Heart left ventricle (tissue), 16 donors: ENCODE measurements around the gene RAB30. TPM values are rescaled to one million over a fixed set of nuclear protein-coding genes. Genes with fewer than 3 reads are reported as not detected.

ENCODE experiments used
- ATAC-seq, 4 donors: fragments of 200-7000 bp; cut with Tn5 transposase; one replicate each; pipeline ENCODE4 v1.9.1; 2020 to 2022; ENCODE audit warnings: moderate library complexity in 4 of 4, mild to moderate bottlenecking in 3 of 4, moderate number of reproducible peaks in 1 of 4
- DNase-seq, 5 donors: peaks; one replicate each; pipeline ENCODE4 v3.0.0-alpha.2; 2020
- H3K27ac ChIP-seq, 12 donors: fragments of 200-600 bp; sonication (generic) in 4 of 12; one replicate each; pipeline versions ENCODE4 v1.5.0 to v1.8.0; 2016 to 2022; ENCODE audit warnings: mild to moderate bottlenecking in 2 of 12
- H3K27me3 ChIP-seq, 9 donors: fragments of 200-600 bp; sonication (generic) in 2 of 9; one replicate each; pipeline versions ENCODE4 v1.5.1 to v1.8.0; 2016 to 2022; ENCODE audit warnings: mild to moderate bottlenecking in 3 of 9
- H3K36me3 ChIP-seq, 9 donors: fragments of 200-600 bp; sonication (generic) in 2 of 9; one replicate each; pipeline versions ENCODE4 v1.5.0 to v1.8.0; 2018 to 2022; ENCODE audit warnings: mild to moderate bottlenecking in 2 of 9
- H3K4me1 ChIP-seq, 12 donors: fragments of 200-600 bp; sonication (generic) in 4 of 12; one replicate each; pipeline versions ENCODE4 v1.5.0 to v1.8.0; 2016 to 2022; ENCODE audit warnings: mild to moderate bottlenecking in 3 of 12
- H3K4me3 ChIP-seq, 12 donors: fragments of 200-600 bp; sonication (generic) in 4 of 12; one replicate each; pipeline versions ENCODE4 v1.5.0 to v1.8.0; 2017 to 2022; ENCODE audit warnings: mild to moderate bottlenecking in 9 of 12, moderate library complexity in 4 of 12
- H3K9me3 ChIP-seq, 12 donors: fragments of 200-600 bp; sonication (generic) in 4 of 12; one replicate each; pipeline versions ENCODE4 v1.5.0 to v1.8.0; 2016 to 2022; ENCODE audit warnings: mild to moderate bottlenecking in 1 of 12
- CTCF ChIP-seq, 12 donors: fragments of 200-600 bp; sonication (generic) in 4 of 12; IDR thresholded peaks; one replicate each; pipeline versions ENCODE4 v1.5.0 to v1.8.0; 2018 to 2022; ENCODE audit warnings: antibody characterized with exemption in 12 of 12, mild to moderate bottlenecking in 5 of 12
- POLR2A ChIP-seq, 2 donors: fragments of 450-650 bp; IDR thresholded peaks; one replicate each; pipeline ENCODE4 v1.6.1; 2017; ENCODE audit warnings: antibody characterized with exemption in 2 of 2, mild to moderate bottlenecking in 2 of 2, moderate library complexity in 2 of 2
- WGBS, 4 donors: extraction: QIAGEN DNeasy Blood & Tissue Kit in 2 of 4; methylation state at CpG; one replicate each; pipeline versions ENCODE4 v1.1.5 to v1.1.7; 2013 to 2018; 5-methylcytosine and 5-hydroxymethylcytosine counted together
- intact Hi-C, 10 donors: fragments of 100-400 bp; cut with DNase I; formaldehyde crosslinking; loops; one replicate each; pipeline versions ENCODE4 v1.11.1 to v1.14.2; 2022
- polyA plus RNA-seq, 2 donors: library from polyadenylated mRNA; stranded (reverse); fragments of 200-250 nt; gene quantifications; one replicate each; pipeline ENCODE4 v1.2.3, GENCODE V29; 2013
- total RNA-seq, 9 donors: library from RNA; depleted of rRNA in 2 of 9; stranded (reverse); fragments of >200 nt in 2 of 9; fragmentation: NEBNext Ultra II Directional in 3 of 9; extraction: Animal tissue kit (Norgen Biotek cat#: 25700) in 3 of 9; gene quantifications; one replicate each; pipeline versions ENCODE4 v1.1.0 to v1.2.4, GENCODE V29; 2016 to 2023
- donor health status: ischemic (EF 13 %, LVEDD 7.1; RV severe dilation, severe dysfunction).
- donor health status: healthy with polysubstance abuse.
- donor health status: DM: no; HTN: yes; CAD: no.
- donor health status: DM: no; HTN: no; CAD: no.
- donor health status: ischemic (EF 25% LVEDD 6.9; RV normal size, moderate dysfunction).
- donor health status: ischemic (EF 25% LVEDD 5.7; RV mildly dilated, moderate dysfunction).
- donor health status: healthy.
- donor health status: DM: yes; HTN: yes; CAD: no.
- donor health status: ischemic (EF 35%, LVEDD 5.7; RV mildly dilated, moderate dysfunction).
- donor health status: nonischemic (EF 11% LVEDD 7.7; RV severe dilation, severe dysfunction).
- donor health status: DM: yes; HTN: yes; CAD: no.
- donor health status: PGD.
- donor health status: ischemic (EF 29% LVEDD 5.4; RV normal size, mild dysfunction).
- donor health status: nonischemic (EF 23%, LVEDD 6.1; RV moderate dilation, normal function).

The RAB30 gene
- total and polyA plus RNA-seq, 11 donors: 4.4 to 28.4 (median 18.8) TPM

- H3K4me1 ChIP-seq: peaks cover 0 to 4% (median 0%) of the 10 kb centered on the region in 12 donors
- 59 to 84% (median 77%) methylated on average over 2 of the region's 2 CpGs for WGBS, 4 donors
- ATAC-seq: peak in 2 of 4 donors; percentile 33 to 36
- TF ChIP-seq CTCF (IDR thresholded peaks at IDR 0.05) (no peak), POLR2A (IDR thresholded peaks at IDR 0.05) (no peak)
- H3K27me3 ChIP-seq: no peaks in the 10 kb centered on the region
- H3K36me3 ChIP-seq: no peaks in the 10 kb centered on the region
- DNase-seq: no peak
- H3K27ac ChIP-seq: no peak overlapping the region
- no peak overlapping the region for H3K4me3 ChIP-seq
- no peaks in the 10 kb centered on the region for H3K9me3 ChIP-seq
- intact Hi-C loops: no loop called here
Observed at GRCh38 chr11:83092488-83093384, 21.0 kb upstream of the RAB30 start.

DNA sequence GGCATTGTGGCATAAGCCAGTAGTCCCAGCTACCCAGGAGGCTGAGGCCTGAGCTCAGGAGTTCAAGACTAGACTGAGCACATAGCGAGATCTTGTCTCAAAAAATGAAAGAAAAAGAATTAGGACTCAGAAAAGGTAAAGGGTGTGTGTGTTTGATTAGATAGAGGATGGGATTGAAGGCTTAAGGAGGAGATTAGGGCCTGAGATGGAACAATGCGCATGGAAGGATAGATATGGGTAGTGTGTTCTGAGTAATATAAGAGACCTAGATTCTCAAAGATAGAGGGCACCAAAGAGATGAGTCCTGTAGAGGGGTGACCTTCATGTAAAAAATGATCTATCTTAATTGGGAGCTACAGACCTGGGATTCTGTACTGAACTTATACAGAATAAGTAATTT, 17.3 kb upstream of the RAB30 start:
- DNase-seq: no peak
- no peaks in the 10 kb centered on the region for H3K27me3 ChIP-seq
- no peaks in the 10 kb centered on the region for H3K36me3 ChIP-seq
- no peak overlapping the region for H3K27ac ChIP-seq
- peaks cover 0 to 11% (median 3%) of the 10 kb centered on the region in 12 donors for H3K4me1 ChIP-seq
- intact Hi-C loops: no loop called here
- ATAC-seq: no peak
- no peaks in the 10 kb centered on the region for H3K9me3 ChIP-seq
- 94 to 96% (median 94%) methylated on average over 2 of the region's 2 CpGs for whole genome bisulfite sequencing, 4 donors
- no peak for TF ChIP-seq CTCF (IDR thresholded peaks at IDR 0.05)
- no peak for TF ChIP-seq POLR2A (IDR thresholded peaks at IDR 0.05)
- H3K4me3 ChIP-seq: no peak overlapping the region

DNA sequence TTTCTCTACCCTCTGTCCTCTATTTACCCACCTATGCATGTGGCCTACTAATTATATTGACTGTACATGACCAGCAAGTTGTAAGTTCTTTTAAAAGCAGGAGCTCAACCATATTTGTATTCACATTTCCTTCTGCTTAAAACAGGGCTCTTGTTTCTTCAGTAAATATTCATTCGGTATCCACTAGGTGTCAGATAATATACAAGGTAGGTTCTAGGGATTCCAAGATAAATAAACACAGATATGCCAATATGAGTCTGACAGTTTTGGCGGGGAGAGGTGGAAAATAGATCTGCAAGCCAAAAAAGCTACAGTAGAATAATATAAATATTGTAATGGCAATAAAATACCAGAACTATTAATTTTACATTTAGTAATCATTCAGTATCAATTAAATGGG, 15.3 kb upstream of the RAB30 start:
- no peak overlapping the region for H3K4me3 ChIP-seq
- WGBS, 4 donors: 15 to 18% (median 18%) methylated on average over 2 of the region's 2 CpGs
- DNase-seq (no peak), ATAC-seq (peak in 1 of 4 donors; percentile 35)
- H3K36me3 ChIP-seq: peaks cover 0 to 2% (median 0%) of the 10 kb centered on the region in 9 donors
- TF ChIP-seq POLR2A (IDR thresholded peaks at IDR 0.05) (no peak), CTCF (IDR thresholded peaks at IDR 0.05) (peak in 2 of 12 donors; percentile 14 to 22)
- intact Hi-C loops: no loop called here
- no peaks in the 10 kb centered on the region for H3K9me3 ChIP-seq
- H3K27me3 ChIP-seq: no peaks in the 10 kb centered on the region
- no peak overlapping the region for H3K27ac ChIP-seq
- H3K4me1 ChIP-seq: peaks cover 0 to 11% (median 3%) of the 10 kb centered on the region in 12 donors

DNA sequence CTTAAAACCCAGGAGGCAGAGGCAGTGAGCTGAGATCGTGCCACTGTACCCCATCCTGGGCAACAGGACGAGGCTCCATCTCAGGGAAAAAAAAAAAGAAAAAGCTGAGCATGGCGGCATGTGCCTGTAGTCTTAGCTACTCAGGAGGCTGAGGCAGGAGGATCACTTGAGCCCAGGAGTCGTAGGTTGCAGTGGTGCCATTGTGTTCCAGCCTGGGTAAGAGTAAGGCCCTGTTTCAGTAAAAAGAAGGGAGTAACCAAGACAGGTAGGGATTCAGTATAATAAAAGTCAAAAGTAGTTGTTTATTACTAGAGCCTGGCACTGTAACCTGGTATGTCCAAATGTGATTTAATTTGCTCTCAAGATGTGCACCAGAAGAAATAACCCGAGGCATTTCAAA, 8.1 kb upstream of the RAB30 start:
- ATAC-seq (no peak), DNase-seq (no peak)
- peaks cover 0 to 9% (median 1%) of the 10 kb centered on the region in 12 donors for H3K4me1 ChIP-seq
- H3K4me3 ChIP-seq: no peak overlapping the region
- WGBS, 4 donors: 89 to 91% (median 89%) methylated on average over 5 of the region's 5 CpGs
- no peaks in the 10 kb centered on the region for H3K27me3 ChIP-seq
- no peaks in the 10 kb centered on the region for H3K9me3 ChIP-seq
- TF ChIP-seq POLR2A (IDR thresholded peaks at IDR 0.05) (no peak), CTCF (IDR thresholded peaks at IDR 0.05) (no peak)
- intact Hi-C loops: loop anchor here in 2 of 10 donors (10.0 kb wide), 2 partner anchors 75 to 115 kb away; partner anchors contain the start of genes PCF11 (in 2 of the 2) and ANKRD42 (in 1 of the 2)
- H3K36me3 ChIP-seq: peaks cover 0 to 38% (median 21%) of the 10 kb centered on the region in 9 donors
- no peak overlapping the region for H3K27ac ChIP-seq
